HepG2 (cell line): Measurements from ENCODE around the gene TSPAN9. TPM values are rescaled to one million over a fixed set of nuclear protein-coding genes. Genes with fewer than 3 reads are reported as not detected.

Experiments used
- ATAC-seq: fragments of 200-7000 bp; cut with Tn5 transposase; 3 replicates; pipeline ENCODE4 v1.9.1; 2020; ENCODE audit warnings: mild to moderate bottlenecking, moderate library complexity
- BruUV-seq: library from RNA; stranded (reverse); fragments of 400-500 nt; replicated peaks from 2 replicates; lab custom pipeline; 2021; lab: Mats Ljungman, UMichigan
- CTCF ChIA-PET: fragments of 300-600 bp; formaldehyde crosslinking; extraction: SDS; loops from one replicate; lab custom pipeline; 2021; ENCODE audit warnings: low total read pairs, inconsistent platforms, low intra/inter-chr PET ratio; lab: Yijun Ruan, JAX
- POLR2A ChIA-PET: fragments of 350-600 bp; sonication (Branson Sonifier 250); formaldehyde crosslinking; loops from one replicate; lab custom pipeline; 2020; ENCODE audit warnings: antibody characterized with exemption, inconsistent platforms; lab: Yijun Ruan, JAX
- DNase-seq: peaks from one replicate; pipeline ENCODE4 v3.0.0-alpha.2; 2015; ENCODE audit warnings: low spot score
- FAIRE-seq: peaks from 3 replicates; lab custom pipeline; 2011; peaks lifted over from hg19 to GRCh38; lab: Jason Lieb, UNC
- H2AFZ ChIP-seq: one replicate; pipeline ENCODE4 v1.6.1; 2011; ENCODE audit warnings: low read length, inconsistent platforms
- H3K27ac ChIP-seq: fragments of 300-600 bp; 3 replicates; pipeline ENCODE4 v1.8.0; 2011; ENCODE audit warnings: mixed run types, mild to moderate bottlenecking, mixed read lengths, low read length, inconsistent platforms; ENCODE audit not compliant: insufficient read depth; ENCODE audit errors: extremely low read length
- H3K27me3 ChIP-seq, 2 experiments: fragments of 200-600 bp in 1 of 2; 2 replicates in 1 of 2; 3 replicates in 1 of 2; pipeline versions ENCODE4 v1.6.0 to v1.8.0; 2011; ENCODE audit warnings: low read length in 2 of 2, mild to moderate bottlenecking in 2 of 2, moderate library complexity in 2 of 2, inconsistent platforms in 1 of 2; ENCODE audit not compliant: insufficient read depth in 2 of 2, control insufficient read depth in 1 of 2
- H3K36me3 ChIP-seq, 2 experiments: fragments of 200-600 bp in 1 of 2; replicated peaks in 1 of 2; 2 replicates in 1 of 2; 3 replicates in 1 of 2; pipeline versions ENCODE4 v1.5.1 to v1.8.0; 2011; ENCODE audit warnings: low read length in 2 of 2, inconsistent platforms in 1 of 2; ENCODE audit not compliant: insufficient read depth in 2 of 2, control insufficient read depth in 1 of 2
- H3K4me1 ChIP-seq: 2 replicates; pipeline ENCODE4 v1.5.1; 2012; ENCODE audit warnings: low read length, inconsistent platforms; ENCODE audit not compliant: insufficient read depth
- H3K4me2 ChIP-seq: 2 replicates; pipeline ENCODE4 v1.6.0; 2011; ENCODE audit warnings: low read depth, low read length, inconsistent platforms
- H3K4me3 ChIP-seq, 3 experiments: fragments of 200-600 bp in 1 of 3; sonication (generic), shearing (Covaris generic) in 1 of 3; replicated peaks in 1 of 3; 2 replicates each; pipeline ENCODE4 v1.5.1; 2011 to 2016; ENCODE audit warnings: low read length in 3 of 3, inconsistent platforms in 2 of 3, low read depth in 2 of 3, mild to moderate bottlenecking in 2 of 3, control low read depth in 1 of 3, mixed read lengths in 1 of 3; ENCODE audit not compliant: insufficient read depth in 1 of 3
- H3K79me2 ChIP-seq: one replicate; pipeline ENCODE4 v1.6.1; 2011; ENCODE audit warnings: low read length, inconsistent platforms; ENCODE audit not compliant: insufficient read depth
- H3K9ac ChIP-seq: 2 replicates; pipeline ENCODE4 v1.6.0; 2011; ENCODE audit warnings: mild to moderate bottlenecking, low read depth, low read length, inconsistent platforms; ENCODE audit not compliant: insufficient read depth
- H3K9me3 ChIP-seq: 2 replicates; pipeline ENCODE4 v1.5.1; 2012; ENCODE audit warnings: mild to moderate bottlenecking, low read length
- H4K20me1 ChIP-seq: 2 replicates; pipeline ENCODE4 v1.6.0; 2011; ENCODE audit warnings: inconsistent platforms, mild to moderate bottlenecking, low read length, moderate library complexity; ENCODE audit not compliant: insufficient read depth
- ARNTL ChIP-seq: sonication (generic); formaldehyde crosslinking; IDR thresholded peaks from 2 replicates; pipeline ENCODE4 v1.4.0; 2020; ENCODE audit warnings: mild to moderate bottlenecking, missing genetic modification reagents
- CREB1 ChIP-seq, 2 experiments: fragments of 450-650 bp in 1 of 2; IDR thresholded peaks; 2 replicates each; pipeline ENCODE4 v1.6.1; 2016 to 2017; ENCODE audit warnings: control low read depth in 1 of 2, mild to moderate bottlenecking in 1 of 2, missing compliant biosample characterization in 1 of 2, missing genetic modification characterization in 1 of 2
- GABPA ChIP-seq, 2 experiments: IDR thresholded peaks; 2 replicates each; pipeline ENCODE4 v1.6.1; 2011 to 2016; ENCODE audit warnings: low read depth in 2 of 2, low read length in 1 of 2, missing biosample characterization in 1 of 2, missing genetic modification characterization in 1 of 2
- MAFK ChIP-seq, 2 experiments: IDR thresholded peaks in 1 of 2; conservative IDR thresholded peaks in 1 of 2; 2 replicates each; pipeline ENCODE4 v1.6.1; 2011; ENCODE audit warnings: improper control_type of control experiment in 2 of 2, low read length in 2 of 2
- RFX5 ChIP-seq: IDR thresholded peaks from 2 replicates; pipeline ENCODE4 v1.6.1; 2011; ENCODE audit warnings: low read depth, low read length, improper control_type of control experiment
- SNAI1 ChIP-seq: sonication (generic); formaldehyde crosslinking; IDR thresholded peaks from 2 replicates; pipeline ENCODE4 v1.5.0; 2020; ENCODE audit warnings: mild to moderate bottlenecking, missing genetic modification reagents, borderline replicate concordance
- ZNF3 ChIP-seq: IDR thresholded peaks from 2 replicates; pipeline ENCODE4 v1.7.0; 2017; ENCODE audit warnings: inconsistent platforms
- ZNF33B ChIP-seq: sonication (generic); formaldehyde crosslinking; IDR thresholded peaks from 2 replicates; pipeline ENCODE4 v1.5.1; 2020; ENCODE audit warnings: mild to moderate bottlenecking, missing genetic modification reagents
- ZNF619 ChIP-seq: sonication (generic); formaldehyde crosslinking; IDR thresholded peaks from 2 replicates; pipeline ENCODE4 v1.4.0; 2020; ENCODE audit warnings: mild to moderate bottlenecking, missing genetic modification reagents
- ZNF629 ChIP-seq: sonication (generic); formaldehyde crosslinking; conservative IDR thresholded peaks from 2 replicates; pipeline ENCODE4 v1.5.0; 2020; ENCODE audit warnings: missing genetic modification reagents
- ZNF839 ChIP-seq: sonication (generic); formaldehyde crosslinking; IDR thresholded peaks from 2 replicates; pipeline ENCODE4 v1.4.0; 2020; ENCODE audit warnings: missing genetic modification reagents, mild to moderate bottlenecking, borderline replicate concordance
- WGBS: methylation state at CpG from one replicate; pipeline ENCODE4 v1.1.6; 2017; ENCODE audit warnings: low lambda C conversion rate; 5-methylcytosine and 5-hydroxymethylcytosine counted together
- in situ Hi-C: cut with HindIII; loops from 2 replicates; pipeline ENCODE4 v1.10.0; 2017; ENCODE audit warnings: low pct_unique_long_range_greater_than_20kb; ENCODE audit not compliant: extremely low pct_ligation_motif_present
- intact Hi-C: fragments of 100-400 bp; cut with micrococcal nuclease; formaldehyde crosslinking; loops from one replicate; pipeline ENCODE4 v1.10.0; 2022; ENCODE audit not compliant: unreplicated experiment
- polyA plus RNA-seq, 8 experiments: library from polyadenylated mRNA; depleted of rRNA in 3 of 8; stranded (reverse) in 7 of 8; unstranded in 1 of 8; fragments of >200 nt; fragmentation: Illumina TruSeq in 4 of 8; extraction: Trizol in 4 of 8; gene quantifications; 2 replicates each; pipeline versions ENCODE4 v1.2.1 to v1.2.3, GENCODE V29; 2011 to 2016; ENCODE audit warnings: low read depth in 4 of 8, missing spikeins in 1 of 8, mixed read lengths in 1 of 8; ENCODE audit not compliant: insufficient read depth in 1 of 8
- total RNA-seq, 5 experiments: library from RNA; depleted of rRNA; stranded (reverse); fragments of >200 nt; fragmentation: Illumina TruSeq; extraction: Trizol; gene quantifications; 2 replicates each; pipeline ENCODE4 v1.2.3, GENCODE V29; 2016; ENCODE audit warnings: low read depth in 1 of 5
- TF ChIP-seq, protein P1 (sequence below): sonication (generic); formaldehyde crosslinking; IDR thresholded peaks from 2 replicates; pipeline ENCODE4 v1.4.0; 2020; ENCODE audit warnings: missing genetic modification reagents, borderline replicate concordance
- TF ChIP-seq, protein P2 (sequence below): sonication (generic); formaldehyde crosslinking; IDR thresholded peaks from 2 replicates; pipeline ENCODE4 v1.5.1; 2020; ENCODE audit warnings: mild to moderate bottlenecking, missing genetic modification reagents, moderate library complexity
- TF ChIP-seq, protein P3 (sequence below): sonication (generic); IDR thresholded peaks from 2 replicates; pipeline ENCODE4 v1.6.1; 2016; ENCODE audit warnings: low read depth, borderline replicate concordance
- TF ChIP-seq, protein P4 (sequence below): IDR thresholded peaks from 2 replicates; pipeline ENCODE4 v1.6.1; 2016; ENCODE audit warnings: missing compliant biosample characterization, missing genetic modification reagents, borderline replicate concordance

TSPAN9 gene
- total and polyA plus RNA-seq, 2 of the 13 experiments (the other 11 are each of a cell fraction or from before 2014, with no cell fraction given), result 18.1 to 42.3 TPM

DNA sequence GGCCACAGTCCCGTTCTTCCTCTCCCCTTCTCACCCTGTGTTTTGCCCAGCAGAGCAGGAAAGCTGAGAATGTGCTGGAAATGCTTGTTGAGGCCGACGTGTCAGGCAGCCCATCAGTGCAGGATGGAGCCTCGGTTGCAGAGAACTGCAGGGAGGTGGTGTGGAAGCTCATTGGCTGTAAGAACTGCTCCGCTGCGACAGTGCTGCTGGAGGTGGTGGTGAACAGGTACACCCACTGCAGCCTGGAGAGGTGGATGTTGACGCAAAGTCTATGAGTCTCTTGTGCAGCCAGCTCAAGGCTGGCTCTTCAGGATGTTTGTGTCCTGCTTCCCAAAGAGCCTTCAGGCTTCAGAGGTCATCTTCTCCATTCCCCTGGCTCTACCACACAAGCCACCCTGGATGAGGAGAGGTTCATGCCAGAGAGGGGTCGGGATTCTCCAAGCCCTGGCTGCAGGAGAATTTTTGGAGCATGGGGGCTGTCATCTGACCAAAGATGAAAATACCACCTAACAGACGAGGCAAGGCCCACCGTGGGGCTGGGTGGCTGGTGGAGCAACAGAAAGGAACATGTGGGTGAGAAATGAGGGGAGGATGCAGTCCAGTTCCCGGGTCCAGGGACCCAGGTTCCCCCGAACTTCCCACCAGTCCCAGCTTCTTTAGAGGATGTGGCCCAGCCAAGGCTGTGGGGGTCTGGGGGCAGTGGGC lies 239.7 kb downstream of the TSPAN9 start (continued):
- TF ChIP-seq, protein P1, sequence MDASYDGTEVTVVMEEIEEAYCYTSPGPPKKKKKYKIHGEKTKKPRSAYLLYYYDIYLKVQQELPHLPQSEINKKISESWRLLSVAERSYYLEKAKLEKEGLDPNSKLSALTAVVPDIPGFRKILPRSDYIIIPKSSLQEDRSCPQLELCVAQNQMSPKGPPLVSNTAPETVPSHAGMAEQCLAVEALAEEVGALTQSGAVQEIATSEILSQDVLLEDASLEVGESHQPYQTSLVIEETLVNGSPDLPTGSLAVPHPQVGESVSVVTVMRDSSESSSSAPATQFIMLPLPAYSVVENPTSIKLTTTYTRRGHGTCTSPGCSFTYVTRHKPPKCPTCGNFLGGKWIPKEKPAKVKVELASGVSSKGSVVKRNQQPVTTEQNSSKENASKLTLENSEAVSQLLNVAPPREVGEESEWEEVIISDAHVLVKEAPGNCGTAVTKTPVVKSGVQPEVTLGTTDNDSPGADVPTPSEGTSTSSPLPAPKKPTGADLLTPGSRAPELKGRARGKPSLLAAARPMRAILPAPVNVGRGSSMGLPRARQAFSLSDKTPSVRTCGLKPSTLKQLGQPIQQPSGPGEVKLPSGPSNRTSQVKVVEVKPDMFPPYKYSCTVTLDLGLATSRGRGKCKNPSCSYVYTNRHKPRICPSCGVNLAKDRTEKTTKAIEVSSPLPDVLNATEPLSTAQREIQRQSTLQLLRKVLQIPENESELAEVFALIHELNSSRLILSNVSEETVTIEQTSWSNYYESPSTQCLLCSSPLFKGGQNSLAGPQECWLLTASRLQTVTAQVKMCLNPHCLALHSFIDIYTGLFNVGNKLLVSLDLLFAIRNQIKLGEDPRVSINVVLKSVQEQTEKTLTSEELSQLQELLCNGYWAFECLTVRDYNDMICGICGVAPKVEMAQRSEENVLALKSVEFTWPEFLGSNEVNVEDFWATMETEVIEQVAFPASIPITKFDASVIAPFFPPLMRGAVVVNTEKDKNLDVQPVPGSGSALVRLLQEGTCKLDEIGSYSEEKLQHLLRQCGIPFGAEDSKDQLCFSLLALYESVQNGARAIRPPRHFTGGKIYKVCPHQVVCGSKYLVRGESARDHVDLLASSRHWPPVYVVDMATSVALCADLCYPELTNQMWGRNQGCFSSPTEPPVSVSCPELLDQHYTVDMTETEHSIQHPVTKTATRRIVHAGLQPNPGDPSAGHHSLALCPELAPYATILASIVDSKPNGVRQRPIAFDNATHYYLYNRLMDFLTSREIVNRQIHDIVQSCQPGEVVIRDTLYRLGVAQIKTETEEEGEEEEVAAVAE, result no peak
- no peak for TF ChIP-seq ZNF619
- no peak for TF ChIP-seq RFX5
- TF ChIP-seq MAFK (conservative IDR thresholded peaks at IDR 0.05 in 1 of 2, IDR thresholded peaks at IDR 0.05 in 1 of 2; ENCODE audit: low read length in 2 of 2), result no peak
- no peak for TF ChIP-seq SNAI1 (CRISPR knock-in tag)
- TF ChIP-seq, protein P2, sequence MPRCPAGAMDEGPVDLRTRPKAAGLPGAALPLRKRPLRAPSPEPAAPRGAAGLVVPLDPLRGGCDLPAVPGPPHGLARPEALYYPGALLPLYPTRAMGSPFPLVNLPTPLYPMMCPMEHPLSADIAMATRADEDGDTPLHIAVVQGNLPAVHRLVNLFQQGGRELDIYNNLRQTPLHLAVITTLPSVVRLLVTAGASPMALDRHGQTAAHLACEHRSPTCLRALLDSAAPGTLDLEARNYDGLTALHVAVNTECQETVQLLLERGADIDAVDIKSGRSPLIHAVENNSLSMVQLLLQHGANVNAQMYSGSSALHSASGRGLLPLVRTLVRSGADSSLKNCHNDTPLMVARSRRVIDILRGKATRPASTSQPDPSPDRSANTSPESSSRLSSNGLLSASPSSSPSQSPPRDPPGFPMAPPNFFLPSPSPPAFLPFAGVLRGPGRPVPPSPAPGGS (CRISPR knock-in tag), result no peak

DNA sequence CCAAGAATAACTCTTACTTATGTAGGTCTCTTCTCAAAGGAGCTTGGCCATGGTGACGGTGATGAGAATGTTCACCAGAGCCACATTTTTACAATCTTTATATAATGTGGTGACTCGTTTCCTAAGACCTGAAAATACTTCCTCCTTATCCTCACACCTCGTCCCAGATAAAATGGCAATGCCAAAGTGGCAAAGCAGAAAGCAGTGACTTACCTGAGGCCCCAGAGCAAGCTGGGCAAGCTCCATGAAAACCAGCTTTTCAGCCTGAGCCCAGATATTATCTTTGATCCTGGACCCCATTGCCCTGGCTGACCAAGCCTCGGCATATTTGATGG lies 240.3 kb downstream of the TSPAN9 start:
- intact Hi-C loops, result no loop called here
- TF ChIP-seq ZNF33B (CRISPR knock-in tag), result no peak
- no peak for TF ChIP-seq ZNF629 (CRISPR knock-in tag)
- TF ChIP-seq, protein P3, sequence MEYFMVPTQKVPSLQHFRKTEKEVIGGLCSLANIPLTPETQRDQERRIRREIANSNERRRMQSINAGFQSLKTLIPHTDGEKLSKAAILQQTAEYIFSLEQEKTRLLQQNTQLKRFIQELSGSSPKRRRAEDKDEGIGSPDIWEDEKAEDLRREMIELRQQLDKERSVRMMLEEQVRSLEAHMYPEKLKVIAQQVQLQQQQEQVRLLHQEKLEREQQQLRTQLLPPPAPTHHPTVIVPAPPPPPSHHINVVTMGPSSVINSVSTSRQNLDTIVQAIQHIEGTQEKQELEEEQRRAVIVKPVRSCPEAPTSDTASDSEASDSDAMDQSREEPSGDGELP, result no peak
- TF ChIP-seq ZNF3 (CRISPR knock-in tag), result no peak
- no peak for TF ChIP-seq ARNTL (CRISPR knock-in tag)
- TF ChIP-seq CREB1 (IDR thresholded peaks at IDR 0.05), result no peak
- no peak for TF ChIP-seq CREB1 (CRISPR knock-in tag; IDR thresholded peaks at IDR 0.05)
- TF ChIP-seq, protein P4, sequence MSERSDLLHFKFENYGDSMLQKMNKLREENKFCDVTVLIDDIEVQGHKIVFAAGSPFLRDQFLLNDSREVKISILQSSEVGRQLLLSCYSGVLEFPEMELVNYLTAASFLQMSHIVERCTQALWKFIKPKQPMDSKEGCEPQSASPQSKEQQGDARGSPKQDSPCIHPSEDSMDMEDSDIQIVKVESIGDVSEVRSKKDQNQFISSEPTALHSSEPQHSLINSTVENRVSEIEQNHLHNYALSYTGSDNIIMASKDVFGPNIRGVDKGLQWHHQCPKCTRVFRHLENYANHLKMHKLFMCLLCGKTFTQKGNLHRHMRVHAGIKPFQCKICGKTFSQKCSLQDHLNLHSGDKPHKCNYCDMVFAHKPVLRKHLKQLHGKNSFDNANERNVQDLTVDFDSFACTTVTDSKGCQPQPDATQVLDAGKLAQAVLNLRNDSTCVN (CRISPR knock-in tag), result no peak
- no peak for TF ChIP-seq GABPA (IDR thresholded peaks at IDR 0.05; ENCODE audit: low read depth, low read length)
- TF ChIP-seq GABPA (CRISPR knock-in tag; IDR thresholded peaks at IDR 0.05; ENCODE audit: low read depth), result no peak
- TF ChIP-seq ZNF839 (CRISPR knock-in tag), result no peak

More for the DNA sequence above, 240.3 kb downstream of the TSPAN9 start:
- in situ Hi-C loops, result loop anchor here (10.0 kb wide), 1 partner anchor 327 kb away; no protein-coding TSS in a partner anchor
- Histone ChIP-seq H3K9ac (no peak overlapping the region), H3K27ac (no peak overlapping the region), H3K36me3 (no peaks in the 10 kb centered on the region), H3K27me3 (peaks cover 7 to 75% of the 10 kb centered on the region in 2 experiments; a peak in 4 of 5 replicates), H3K79me2 (no peaks in the 10 kb centered on the region), H2AFZ (no peak overlapping the region), H4K20me1 (peaks cover 3% of the 10 kb centered on the region; the same call in 1 of the 2 replicates), H3K9me3 (no peaks in the 10 kb centered on the region), H3K4me2 (no peak overlapping the region), H3K4me3 (no peak overlapping the region), H3K4me1 (no peaks in the 10 kb centered on the region)
- ChIA-PET POLR2A (no interaction called here), CTCF (no interaction called here)
- BruUV-seq, result no TSS peak
- 0% methylated on average over 3 of the region's 4 CpGs for WGBS
- DNase-seq (no peak), ATAC-seq (no peak), FAIRE-seq (no peak)
